Adipocyte (in vitro differentiated cells): ENCODE results near the gene CAMTA1.

ENCODE experiments used
- DNase-seq: peaks from one replicate; pipeline ENCODE4 v3.0.0-alpha.2; 2015; ENCODE audit warnings: low read depth
- H3K27me3 ChIP-seq: replicated peaks from 2 replicates; pipeline ENCODE4 v1.7.0; 2013; ENCODE audit warnings: mild to moderate bottlenecking, low read length, moderate library complexity; ENCODE audit not compliant: control insufficient read depth, insufficient read depth
- H3K36me3 ChIP-seq: 2 replicates; pipeline ENCODE4 v1.7.0; 2013; ENCODE audit warnings: low read length, mild to moderate bottlenecking, moderate library complexity; ENCODE audit not compliant: control insufficient read depth, insufficient read depth, severe bottlenecking
- H3K4me1 ChIP-seq: 2 replicates; pipeline ENCODE4 v1.7.0; 2013; ENCODE audit warnings: mild to moderate bottlenecking, low read length, moderate library complexity; ENCODE audit not compliant: control insufficient read depth, insufficient read depth
- H3K4me3 ChIP-seq: 2 replicates; pipeline ENCODE4 v1.7.0; 2013; ENCODE audit warnings: mild to moderate bottlenecking, low read length, moderate library complexity
- H3K9ac ChIP-seq: 2 replicates; pipeline ENCODE4 v1.7.0; 2013; ENCODE audit warnings: mild to moderate bottlenecking, low read length, moderate library complexity
- H3K9me3 ChIP-seq: 2 replicates; pipeline ENCODE4 v1.7.0; 2013; ENCODE audit warnings: mild to moderate bottlenecking, low read length, moderate library complexity; ENCODE audit not compliant: control insufficient read depth

CAMTA1 gene

GRCh38 chr1:7448986-7449385, 663.7 kb downstream of the CAMTA1 start:
- Histone ChIP-seq H3K27me3 (peaks cover 22% of the 10 kb centered on the region), H3K9me3 (no peaks in the 10 kb centered on the region), H3K36me3 (no peaks in the 10 kb centered on the region), H3K9ac (no peak overlapping the region), H3K4me3 (no peak overlapping the region), H3K4me1 (no peaks in the 10 kb centered on the region)
- no peak for DNase-seq

GRCh38 chr1:7449750-7450149, 664.5 kb downstream of the CAMTA1 start:
- no peaks in the 10 kb centered on the region for H3K9me3 ChIP-seq
- H3K4me3 ChIP-seq: no peak overlapping the region
- no peaks in the 10 kb centered on the region for H3K36me3 ChIP-seq
- peaks cover 6% of the 10 kb centered on the region for H3K4me1 ChIP-seq
- DNase-seq: no peak
- H3K27me3 ChIP-seq: peaks cover 22% of the 10 kb centered on the region
- H3K9ac ChIP-seq: no peak overlapping the region

- H3K36me3 ChIP-seq: no peaks in the 10 kb centered on the region
- H3K4me3 ChIP-seq: no peak overlapping the region
- no peak for DNase-seq
- peaks cover 22% of the 10 kb centered on the region for H3K27me3 ChIP-seq
- no peak overlapping the region for H3K9ac ChIP-seq
- H3K9me3 ChIP-seq: no peaks in the 10 kb centered on the region
- peaks cover 17% of the 10 kb centered on the region for H3K4me1 ChIP-seq
Measured at GRCh38 chr1:7450838-7451237, 665.6 kb downstream of the CAMTA1 start.

- no peak overlapping the region for H3K9ac ChIP-seq
- H3K4me1 ChIP-seq: peaks cover 18% of the 10 kb centered on the region
- H3K27me3 ChIP-seq: peaks cover 17% of the 10 kb centered on the region
- no peaks in the 10 kb centered on the region for H3K36me3 ChIP-seq
- no peak overlapping the region for H3K4me3 ChIP-seq
- H3K9me3 ChIP-seq: no peaks in the 10 kb centered on the region
- no peak for DNase-seq
Measured at GRCh38 chr1:7453038-7453437, 667.8 kb downstream of the CAMTA1 start.

- no peak for DNase-seq
- Histone ChIP-seq H3K4me3 (no peak overlapping the region), H3K36me3 (no peaks in the 10 kb centered on the region), H3K9ac (no peak overlapping the region), H3K27me3 (peaks cover 17% of the 10 kb centered on the region), H3K9me3 (no peaks in the 10 kb centered on the region), H3K4me1 (peaks cover 28% of the 10 kb centered on the region)
Measured at GRCh38 chr1:7454052-7454815, 669.0 kb downstream of the CAMTA1 start.

GRCh38 chr1:7454895-7455784, 669.9 kb downstream of the CAMTA1 start:
- no peaks in the 10 kb centered on the region for H3K9me3 ChIP-seq

GRCh38 chr1:7455796-7456721, 670.8 kb downstream of the CAMTA1 start:
- Histone ChIP-seq H3K9me3 (no peaks in the 10 kb centered on the region), H3K27me3 (peaks cover 17% of the 10 kb centered on the region), H3K4me3 (no peak overlapping the region), H3K36me3 (no peaks in the 10 kb centered on the region), H3K9ac (no peak overlapping the region), H3K4me1 (peaks cover 34% of the 10 kb centered on the region)
- DNase-seq: no peak

More at GRCh38 chr1:7454895-7455784, 669.9 kb downstream of the CAMTA1 start:
- peak; percentile 15 for DNase-seq
- H3K36me3 ChIP-seq: no peaks in the 10 kb centered on the region
- peaks cover 17% of the 10 kb centered on the region for H3K27me3 ChIP-seq
- no peak overlapping the region for H3K9ac ChIP-seq
- H3K4me3 ChIP-seq: peak overlapping the region; percentile 12
- H3K4me1 ChIP-seq: peaks cover 34% of the 10 kb centered on the region

- Histone ChIP-seq H3K9me3 (no peaks in the 10 kb centered on the region), H3K36me3 (no peaks in the 10 kb centered on the region), H3K9ac (no peak overlapping the region), H3K27me3 (peaks cover 14% of the 10 kb centered on the region), H3K4me1 (peaks cover 34% of the 10 kb centered on the region), H3K4me3 (no peak overlapping the region)
- DNase-seq: no peak
Measured at GRCh38 chr1:7456722-7457082, 671.4 kb downstream of the CAMTA1 start.

GRCh38 chr1:7457811-7458210, 672.6 kb downstream of the CAMTA1 start:
- Histone ChIP-seq H3K9me3 (no peaks in the 10 kb centered on the region), H3K4me1 (peaks cover 34% of the 10 kb centered on the region), H3K36me3 (no peaks in the 10 kb centered on the region), H3K27me3 (peaks cover 9% of the 10 kb centered on the region), H3K9ac (no peak overlapping the region), H3K4me3 (no peak overlapping the region)
- no peak for DNase-seq

- Histone ChIP-seq H3K27me3 (peaks cover 4% of the 10 kb centered on the region), H3K9me3 (no peaks in the 10 kb centered on the region), H3K9ac (no peak overlapping the region), H3K4me1 (peaks cover 34% of the 10 kb centered on the region), H3K4me3 (no peak overlapping the region), H3K36me3 (no peaks in the 10 kb centered on the region)
- DNase-seq: no peak
Measured at GRCh38 chr1:7458946-7459345, 673.7 kb downstream of the CAMTA1 start.

GRCh38 chr1:7459914-7460313, 674.7 kb downstream of the CAMTA1 start:
- DNase-seq: no peak
- Histone ChIP-seq H3K36me3 (no peaks in the 10 kb centered on the region), H3K4me1 (peaks cover 34% of the 10 kb centered on the region)

More at GRCh38 chr1:7459914-7460313, 674.7 kb downstream of the CAMTA1 start:
- Histone ChIP-seq H3K4me3 (no peak overlapping the region), H3K27me3 (peaks cover 4% of the 10 kb centered on the region), H3K9ac (no peak overlapping the region), H3K9me3 (no peaks in the 10 kb centered on the region)
